GM18502 (cell line): ENCODE results near the gene PPP2R2C.

Experiments used
- ATAC-seq: cut with Tn5 transposase; IDR thresholded peaks from one replicate; pipeline ENCODE4 v1.9.1; 2021; ENCODE audit warnings: mild to moderate bottlenecking; ENCODE audit not compliant: unreplicated experiment, poor library complexity

The PPP2R2C gene

DNA sequence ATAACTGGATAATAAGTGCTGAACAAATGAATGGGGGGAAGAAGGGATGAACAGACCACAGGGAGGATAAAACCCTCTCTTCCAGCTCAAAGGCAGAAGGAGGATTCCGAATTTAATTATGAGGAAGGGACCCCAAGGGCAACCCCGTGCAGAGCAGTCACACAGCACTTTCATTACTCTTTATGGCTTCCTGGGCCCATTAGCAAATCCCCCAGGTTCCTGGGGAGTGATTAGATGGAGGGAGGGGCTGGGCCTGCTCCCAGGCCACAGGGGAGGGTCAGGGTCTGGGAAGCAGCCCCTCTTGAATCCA, 67.1 kb downstream of the PPP2R2C start:
- ATAC-seq, result no peak

DNA sequence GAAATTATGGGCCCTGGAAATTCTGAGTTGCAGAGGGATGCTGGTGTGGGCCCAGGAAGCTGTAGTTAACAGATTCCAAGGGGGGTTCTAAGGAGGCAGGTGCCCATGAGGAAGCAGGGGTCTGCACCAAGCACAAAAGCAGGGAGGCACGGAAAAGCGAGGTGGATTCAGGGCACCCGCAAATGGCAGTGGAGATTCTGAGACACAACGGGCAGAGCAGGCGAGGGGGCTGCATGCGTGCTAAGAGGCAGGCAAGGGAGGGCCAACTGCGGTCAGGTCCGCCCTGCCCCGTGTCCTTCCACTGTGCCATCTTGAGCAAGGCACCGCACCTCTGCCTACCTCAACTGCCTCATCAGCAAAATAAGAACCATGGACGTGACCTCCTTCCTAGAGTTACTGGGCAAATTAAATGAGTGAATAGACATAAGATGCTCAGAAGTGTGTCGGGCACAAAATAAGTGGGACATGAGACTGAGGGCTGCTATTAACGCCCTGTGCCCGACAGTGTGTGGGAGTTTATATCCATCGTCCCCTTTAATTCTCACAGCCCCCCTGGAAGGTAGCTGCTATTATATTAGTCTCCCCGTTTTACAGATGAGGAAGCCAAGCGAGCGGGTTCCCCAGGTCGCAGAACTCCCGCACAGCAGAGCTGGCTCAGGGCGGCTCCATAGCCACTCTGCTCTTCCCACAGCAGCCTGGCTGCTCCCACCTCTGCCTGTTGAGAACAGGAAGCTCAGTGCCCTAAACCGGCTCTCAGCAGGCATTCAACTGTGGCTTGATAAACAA, 67.6 kb downstream of the PPP2R2C start:
- no peak for ATAC-seq

DNA sequence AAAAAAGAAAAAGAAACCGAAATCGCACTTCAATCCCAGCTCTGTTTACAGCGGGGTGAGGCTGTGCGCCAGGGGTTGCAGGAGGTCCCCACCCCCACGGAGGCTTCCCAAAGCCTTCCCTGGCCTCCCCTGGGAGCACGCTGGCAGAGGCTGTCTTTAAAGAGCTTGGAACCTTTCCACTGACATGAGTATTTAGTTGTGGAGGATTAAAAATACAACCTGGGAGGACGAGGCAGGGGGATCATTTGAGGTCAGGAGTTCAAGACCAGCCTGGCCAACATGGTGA, 69.1 kb downstream of the PPP2R2C start:
- ATAC-seq, result no peak

DNA sequence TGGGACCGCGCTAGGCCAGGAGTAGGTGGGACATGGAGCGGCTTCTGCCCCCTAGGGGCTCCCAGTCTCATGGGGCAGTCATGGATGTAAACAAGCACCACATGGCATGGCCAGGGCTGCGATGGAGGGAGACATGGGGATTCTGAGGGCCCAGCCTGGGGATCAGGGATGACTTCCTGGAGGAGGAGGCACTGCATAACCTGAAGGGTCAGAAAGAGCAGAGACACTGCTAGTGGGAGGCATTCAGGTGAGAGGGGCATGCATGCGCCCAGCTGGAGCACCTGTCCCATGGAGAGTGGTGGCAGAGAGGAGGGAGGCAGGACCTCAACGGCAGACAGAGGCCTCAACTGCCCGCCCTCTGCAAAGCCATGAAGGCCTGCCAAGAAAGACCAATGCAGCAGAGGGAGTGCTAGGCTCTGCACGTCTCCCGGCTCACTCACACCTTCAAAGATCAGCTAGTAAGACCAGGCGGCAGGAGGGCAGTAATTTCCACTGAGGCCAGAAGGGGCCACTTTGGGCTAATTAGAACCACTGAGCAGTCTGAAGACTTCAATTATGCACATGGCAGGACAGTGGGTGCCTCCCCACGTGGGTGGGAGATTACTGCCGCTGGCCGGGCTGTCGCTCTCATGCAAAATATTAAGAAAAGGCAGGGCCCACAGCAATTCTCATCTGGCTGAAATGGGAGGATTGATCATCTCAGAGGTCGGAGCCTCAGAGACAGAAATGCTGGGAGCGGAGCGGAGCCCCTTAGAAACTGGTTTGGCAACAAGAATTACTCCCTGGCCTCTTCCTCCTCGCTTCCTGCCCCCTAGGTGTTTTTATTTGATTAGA, 69.6 kb downstream of the PPP2R2C start:
- no peak for ATAC-seq

DNA sequence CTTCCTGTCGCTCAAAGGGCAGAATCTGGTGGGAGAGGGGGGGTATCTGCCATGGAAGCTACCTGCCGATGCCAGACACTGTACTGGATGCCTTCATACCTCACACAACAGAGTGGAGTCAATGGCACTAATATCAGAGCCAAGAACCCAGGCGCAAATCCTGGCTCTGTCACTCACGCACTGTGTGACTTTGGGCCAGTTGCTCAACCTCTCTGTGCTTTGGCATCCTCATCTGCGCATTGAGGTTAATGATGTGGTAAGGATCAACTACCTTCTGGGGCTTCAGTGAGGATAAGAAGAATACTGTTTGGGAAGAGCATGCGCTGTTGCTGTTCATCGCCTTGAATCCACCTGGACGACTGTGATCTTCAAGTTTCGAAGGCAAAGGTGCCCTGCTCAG, 70.6 kb downstream of the PPP2R2C start:
- no peak for ATAC-seq

DNA sequence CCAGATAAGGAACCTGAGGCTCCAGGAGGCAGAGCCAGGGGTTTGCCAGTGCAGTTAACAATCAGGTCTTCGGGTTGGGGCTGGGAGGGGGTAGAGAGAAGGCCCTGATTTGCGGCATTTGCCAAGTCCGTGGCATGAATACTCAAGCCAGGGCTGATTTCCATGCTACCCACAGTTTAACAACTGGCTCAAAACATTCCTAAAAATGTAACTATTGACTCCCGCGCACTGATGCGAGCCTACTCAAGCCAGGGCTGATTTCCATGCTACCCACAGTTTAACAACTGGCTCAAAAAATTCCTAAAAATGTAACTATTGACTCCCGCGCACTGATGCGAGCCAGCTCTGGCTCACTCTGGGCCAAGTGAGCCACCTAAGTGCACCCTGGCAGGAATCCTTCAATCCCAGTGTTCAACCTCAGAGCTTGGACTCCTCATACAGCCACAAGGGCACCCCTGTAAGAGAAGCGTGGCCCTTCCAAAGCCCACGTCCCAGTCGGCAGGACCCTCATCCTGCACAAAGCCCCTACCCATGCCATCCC, 75.6 kb downstream of the PPP2R2C start:
- no peak for ATAC-seq

DNA sequence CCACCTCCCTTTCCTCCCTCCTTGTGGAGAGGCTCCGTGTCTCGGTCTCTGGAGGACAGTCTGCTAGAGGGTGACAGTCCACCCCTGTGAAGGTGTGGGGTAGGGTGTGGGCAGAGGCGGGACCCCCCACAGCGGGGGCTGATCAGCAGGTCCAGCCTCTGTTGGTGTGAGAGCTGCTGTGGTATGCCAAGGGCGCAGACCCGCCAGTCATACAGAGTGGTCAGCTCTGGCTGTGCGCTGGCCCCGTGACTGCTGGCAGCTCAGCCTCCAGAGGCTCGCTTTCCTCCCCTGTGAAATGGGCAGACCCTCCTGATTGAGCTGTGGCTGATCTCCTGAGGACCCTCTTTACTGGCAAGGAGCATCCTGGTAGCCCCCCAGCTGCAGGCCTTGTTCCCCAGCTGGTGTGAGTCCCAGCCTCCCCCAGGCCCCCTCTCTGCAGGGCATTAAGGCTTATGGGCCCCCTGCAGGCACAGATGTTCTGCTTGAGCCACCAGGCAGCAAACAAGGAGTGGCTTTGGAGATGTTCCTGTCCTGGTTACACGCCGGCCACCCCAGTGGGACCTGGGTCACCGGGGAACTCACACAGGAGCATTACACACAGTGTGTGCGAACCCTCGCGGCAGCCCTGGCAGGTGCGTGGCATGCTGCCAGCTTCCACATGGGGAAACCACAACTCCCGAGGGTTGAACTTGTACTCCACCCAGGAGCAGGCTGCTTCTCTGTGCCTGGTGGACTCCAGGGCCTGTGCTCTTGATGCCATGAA, 76.8 kb downstream of the PPP2R2C start:
- ATAC-seq, result no peak

DNA sequence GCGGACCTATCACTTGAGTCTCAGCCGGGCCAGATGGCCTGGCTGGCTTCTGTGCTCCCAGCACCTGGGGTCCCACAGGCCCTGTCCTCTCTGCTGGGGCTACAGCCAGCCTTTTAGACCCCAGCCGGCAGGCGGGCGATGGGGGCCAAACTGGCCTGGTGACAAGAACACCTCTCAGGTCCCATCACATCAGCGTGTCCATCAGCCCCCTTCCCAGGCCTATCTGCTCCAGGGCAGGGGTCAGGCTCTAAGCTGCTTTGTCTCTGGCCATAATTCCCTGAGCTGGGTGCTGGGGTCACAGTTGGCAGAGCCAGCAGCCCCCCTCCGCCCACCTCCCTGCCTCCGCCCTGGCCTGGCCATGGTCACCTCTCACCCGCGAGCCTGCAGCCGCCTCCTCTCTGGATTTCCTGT, 77.7 kb downstream of the PPP2R2C start:
- no peak for ATAC-seq

DNA sequence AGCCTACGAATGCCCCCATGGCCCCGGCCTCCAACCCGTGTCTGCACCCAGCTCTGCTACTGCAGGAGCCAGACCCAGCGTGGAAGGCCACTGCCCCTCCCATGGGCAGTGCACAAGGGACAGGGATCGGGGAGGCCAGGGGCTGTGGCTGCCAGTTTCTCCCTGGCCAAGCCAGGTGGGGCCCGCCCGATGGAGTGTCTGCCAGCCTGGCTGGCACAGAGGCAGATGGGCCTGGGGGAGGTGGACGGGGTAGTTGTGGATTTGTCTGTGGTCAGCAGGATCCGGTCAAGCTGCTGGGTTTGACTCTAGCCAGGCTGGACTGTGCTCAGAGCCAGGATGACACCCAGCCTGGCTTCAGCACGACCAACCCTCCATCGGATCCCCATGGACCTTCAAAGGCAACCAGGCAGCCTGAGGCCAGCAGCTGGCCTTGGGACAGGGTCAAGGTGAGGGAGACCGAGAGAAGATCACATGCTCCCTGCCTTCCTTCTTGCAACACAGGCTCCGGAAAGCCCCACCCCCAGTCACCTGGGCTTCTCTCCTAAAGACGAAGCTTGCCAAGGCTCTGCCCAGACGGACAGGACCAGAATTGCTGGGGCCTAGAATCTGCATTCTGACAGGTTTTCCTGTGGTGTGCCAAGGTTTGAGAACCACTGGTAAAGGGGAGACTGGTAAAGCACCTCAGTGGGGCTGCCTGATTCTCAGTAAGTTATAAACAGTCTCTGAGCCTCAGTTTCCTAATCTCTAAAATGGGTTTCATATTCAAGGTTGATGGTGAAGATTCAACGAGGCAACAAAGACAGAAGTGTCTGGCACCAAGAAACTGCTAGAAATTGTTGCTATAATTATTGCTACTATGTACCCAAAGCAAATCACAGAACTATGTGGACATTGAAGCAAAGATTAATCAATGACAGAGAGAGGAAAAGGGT, 78.6 kb downstream of the PPP2R2C start:
- ATAC-seq, result no peak

DNA sequence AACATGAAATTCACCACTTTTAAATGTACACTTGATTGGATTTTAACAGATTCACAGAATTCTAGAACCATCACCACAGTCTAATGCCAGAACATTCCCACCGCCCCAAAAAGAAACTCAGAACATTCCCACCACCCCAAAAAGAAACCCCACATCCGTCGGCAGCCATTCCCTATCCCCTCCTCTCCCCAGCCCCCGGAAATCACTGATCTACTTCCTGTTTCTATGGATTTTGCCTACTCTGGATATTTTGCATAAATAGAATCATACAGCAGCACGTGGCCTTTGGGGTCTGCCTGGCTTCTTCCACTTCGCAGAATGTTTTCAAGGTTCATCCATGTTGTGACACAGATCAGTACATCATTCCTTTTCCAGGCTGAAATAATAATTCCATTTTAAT, 79.3 kb downstream of the PPP2R2C start:
- ATAC-seq, result no peak

DNA sequence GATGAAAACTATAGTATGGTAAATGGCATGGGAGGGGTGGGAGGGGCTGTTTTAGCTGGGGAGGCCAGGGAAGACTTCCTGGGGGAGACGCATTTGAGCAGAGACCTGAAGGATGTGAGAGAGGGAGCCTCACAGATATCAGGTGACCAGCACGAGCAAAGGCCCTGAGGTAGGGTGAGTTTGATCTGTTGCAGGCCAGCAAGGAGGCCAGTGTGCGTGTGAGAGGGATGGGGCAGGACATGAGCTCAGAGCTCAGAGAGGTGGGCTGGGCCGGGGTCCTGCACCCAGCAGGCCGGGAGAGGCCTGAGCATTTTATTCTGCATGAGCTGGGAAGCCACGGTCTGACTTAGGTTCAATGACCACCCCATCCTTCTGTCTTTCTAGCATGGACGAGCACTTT, 80.0 kb downstream of the PPP2R2C start:
- ATAC-seq, result no peak

DNA sequence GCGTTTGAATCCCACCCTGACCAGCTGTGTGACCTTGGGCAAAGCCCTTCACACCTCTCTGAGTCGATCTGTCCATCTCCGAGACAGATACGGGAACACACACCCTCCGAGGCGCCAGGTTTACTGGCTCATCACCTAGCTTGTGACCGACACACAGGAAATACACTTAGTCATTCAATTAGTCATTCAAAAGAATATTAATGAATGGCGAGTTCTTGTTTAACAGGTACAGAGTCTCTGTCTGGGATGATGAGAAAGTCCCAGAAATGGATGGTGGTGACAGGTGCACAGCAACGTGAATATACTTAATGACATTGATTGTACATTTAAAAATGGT, 80.6 kb downstream of the PPP2R2C start:
- no peak for ATAC-seq

DNA sequence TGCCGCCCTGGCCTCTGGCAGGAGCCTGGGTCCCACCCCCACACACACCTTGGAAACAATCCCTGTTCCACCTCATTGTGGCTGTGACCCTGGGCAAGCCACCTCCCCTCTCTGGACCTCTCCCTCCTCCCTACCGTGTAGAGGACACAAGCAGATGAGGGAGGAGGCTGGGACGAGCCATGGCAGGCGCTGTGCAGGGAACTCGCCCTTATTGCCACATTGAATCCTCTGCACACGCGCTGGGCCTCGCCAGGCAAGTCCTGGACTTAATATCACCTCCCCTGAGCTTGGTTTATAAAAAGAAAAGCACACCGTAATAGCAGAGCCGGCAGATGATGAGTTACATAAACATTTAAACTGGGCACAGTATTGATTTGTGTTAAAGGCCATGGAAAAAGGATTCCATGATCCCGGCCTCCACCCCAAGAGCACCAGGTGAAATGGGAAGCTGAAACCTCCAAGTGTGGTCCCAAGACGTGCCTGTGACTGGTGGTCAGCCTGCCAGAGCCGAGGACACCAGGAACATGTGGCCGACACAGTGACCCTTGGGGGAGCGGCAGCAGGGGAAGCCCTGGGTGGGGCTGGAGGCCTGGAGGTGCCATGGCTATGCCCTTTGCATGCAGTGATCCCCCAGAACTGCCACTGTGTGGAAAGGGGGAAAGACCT, 81.1 kb downstream of the PPP2R2C start:
- ATAC-seq, result no peak

DNA sequence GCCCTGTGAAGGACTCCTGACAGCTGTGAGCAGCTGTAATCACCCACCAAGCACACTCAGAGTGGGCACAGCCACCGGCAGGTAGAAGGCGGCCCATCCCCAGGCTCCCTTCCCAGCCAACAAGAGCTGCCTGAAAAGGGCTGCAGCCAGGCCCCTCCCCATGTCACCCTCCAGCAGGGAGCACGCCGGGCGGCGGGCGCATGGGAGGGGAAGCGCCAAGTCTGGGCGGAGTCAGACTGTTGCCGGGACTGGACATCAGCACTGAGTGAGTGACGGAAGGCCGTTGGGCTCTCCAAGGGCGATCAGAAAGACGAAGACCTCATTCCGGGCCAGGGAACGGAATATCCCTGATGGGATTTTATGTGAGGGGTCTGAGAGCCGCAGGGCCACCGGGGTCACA, 82.1 kb downstream of the PPP2R2C start:
- no peak for ATAC-seq

DNA sequence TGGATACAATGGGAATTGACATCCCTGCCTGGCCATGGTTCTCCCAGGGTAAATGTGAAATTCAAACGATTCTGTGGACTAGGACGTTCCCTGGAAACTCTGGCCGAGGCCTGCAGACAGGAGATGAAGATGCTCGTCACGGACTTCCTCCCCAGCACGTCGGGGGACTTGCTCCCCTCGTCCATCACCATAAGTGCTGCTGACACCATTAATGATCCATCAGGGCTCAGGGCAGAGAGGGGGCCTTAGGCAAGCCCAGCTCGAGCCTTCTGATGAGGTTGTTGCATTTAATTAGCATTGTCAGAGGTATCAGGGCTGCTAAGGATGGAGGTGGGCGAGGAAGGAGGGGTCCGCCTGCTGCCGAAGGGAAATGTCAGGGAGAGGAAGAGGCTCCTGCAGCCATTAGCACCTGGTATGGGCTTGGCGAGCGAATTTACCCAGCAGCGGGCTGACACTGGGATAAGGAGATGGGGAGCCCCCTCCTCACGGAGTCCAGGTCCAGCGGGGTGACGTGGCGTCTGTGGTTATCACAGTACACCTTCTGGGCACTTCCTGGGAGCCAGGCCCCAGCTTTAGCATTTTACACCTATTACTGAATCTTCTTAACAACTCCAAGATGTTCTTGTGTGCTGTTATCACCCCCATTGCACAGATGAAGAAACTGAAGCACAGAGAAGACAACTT, 83.1 kb downstream of the PPP2R2C start:
- no peak for ATAC-seq

DNA sequence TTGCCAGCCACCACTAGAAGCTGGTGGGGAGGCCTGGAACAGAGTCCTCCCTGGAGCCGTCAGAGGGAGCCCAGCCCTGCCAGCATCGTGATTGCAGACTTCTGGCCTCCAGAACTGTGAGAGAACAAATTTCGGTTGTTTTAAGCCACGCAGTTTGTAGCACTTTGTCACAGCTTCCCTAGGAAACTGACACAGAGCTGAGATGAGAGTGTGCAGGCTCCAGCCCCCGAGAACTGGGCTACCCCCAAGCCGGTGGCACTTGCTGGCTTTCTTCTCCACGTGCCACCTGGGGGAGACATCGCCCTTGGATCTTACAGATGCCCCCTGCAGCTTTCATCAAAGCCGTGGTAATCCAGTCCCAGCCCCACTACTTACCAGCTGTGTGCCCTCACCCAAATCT, 83.7 kb downstream of the PPP2R2C start:
- ATAC-seq, result no peak

DNA sequence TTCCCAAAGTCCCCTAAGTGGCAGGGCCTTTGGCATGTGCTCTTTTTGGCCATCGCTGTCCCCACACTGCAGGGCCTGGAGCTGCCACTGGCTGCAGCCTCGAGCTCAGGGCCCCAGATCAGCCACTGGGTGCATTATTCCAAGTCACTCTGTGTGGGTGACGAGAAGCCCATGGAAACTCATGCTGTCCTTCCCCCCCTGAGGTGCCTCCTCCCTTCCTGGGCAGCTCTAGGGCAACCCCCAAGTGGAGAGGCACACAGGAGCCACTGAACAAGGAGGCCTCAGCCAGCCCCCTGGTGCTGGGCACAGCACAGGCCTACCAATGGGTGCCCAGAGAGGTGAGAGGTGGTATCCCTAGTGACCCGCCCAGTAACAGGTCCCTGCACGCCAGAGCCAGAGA, 84.5 kb downstream of the PPP2R2C start:
- ATAC-seq, result no peak

DNA sequence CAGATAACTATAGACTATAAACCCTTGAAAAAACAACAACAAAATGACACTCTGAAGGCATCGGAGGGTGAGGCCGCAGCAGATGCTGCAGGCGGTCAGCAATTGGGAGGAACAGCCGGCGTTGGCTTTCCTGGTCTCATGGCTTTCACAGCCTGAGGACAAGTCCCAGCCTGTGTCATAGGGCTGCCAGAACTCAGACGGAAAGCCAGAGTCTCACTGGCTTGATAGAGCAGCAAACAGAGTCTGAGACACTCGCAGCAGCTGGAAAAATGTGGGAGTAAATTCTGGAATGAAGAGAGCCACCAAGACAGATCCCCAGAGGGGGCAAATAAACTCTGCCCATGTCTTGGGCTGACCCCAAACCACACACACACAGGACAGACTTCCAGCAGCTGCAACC, 86.3 kb downstream of the PPP2R2C start:
- no peak for ATAC-seq

DNA sequence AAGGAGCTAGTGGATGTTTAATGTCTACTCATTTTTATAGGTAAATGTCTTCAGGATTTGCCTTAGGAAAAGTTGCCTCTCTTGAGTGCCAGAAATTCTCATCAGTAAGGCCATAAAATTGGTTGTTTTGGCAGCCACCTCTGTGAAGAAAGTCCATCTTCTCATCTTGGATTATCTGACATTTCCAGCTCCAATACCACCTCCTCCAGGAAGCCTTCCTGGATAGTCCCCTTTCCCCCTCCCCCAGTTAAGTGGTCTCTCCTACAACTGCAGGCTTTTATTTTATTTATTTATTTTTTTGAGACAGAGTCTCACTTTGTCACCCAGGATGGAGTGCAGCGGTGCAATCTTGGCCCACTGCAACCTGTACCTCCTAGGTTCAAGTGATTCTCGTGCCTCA, 87.1 kb downstream of the PPP2R2C start:
- ATAC-seq, result no peak
